Measurements from ENCODE around the gene DLX3.

DLX3 gene

DNA sequence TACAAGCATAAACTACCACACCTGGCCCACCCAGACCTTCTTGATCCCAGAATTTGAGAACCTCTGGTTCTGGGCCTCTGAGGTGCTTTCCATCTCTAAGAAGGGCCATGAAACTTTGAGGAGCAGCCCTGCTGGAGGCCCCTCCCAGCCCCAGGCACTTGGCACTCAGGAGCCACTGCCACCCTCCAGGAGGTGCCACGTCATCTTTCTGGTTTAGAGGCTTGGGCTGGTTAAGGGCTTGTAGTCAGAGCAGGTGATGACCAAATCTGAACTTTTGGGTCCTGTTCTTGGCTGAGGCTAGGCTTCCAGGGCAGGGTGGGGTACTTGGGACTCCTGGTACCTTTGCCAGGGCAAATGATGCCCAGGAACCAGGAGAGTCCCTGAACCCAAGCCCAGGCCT is 39.9 kb downstream of the DLX3 start:
- no peak overlapping the region for H3K27ac ChIP-seq
- H3K27me3 ChIP-seq (replicated peaks) = peaks cover 11% of the 10 kb centered on the region
- no peak for DNase-seq
- H3K36me3 ChIP-seq (replicated peaks) = no peaks in the 10 kb centered on the region
- H3K4me3 ChIP-seq (ENCODE audit: low read depth, low read length) = no peak overlapping the region
- TF ChIP-seq, protein P1, sequence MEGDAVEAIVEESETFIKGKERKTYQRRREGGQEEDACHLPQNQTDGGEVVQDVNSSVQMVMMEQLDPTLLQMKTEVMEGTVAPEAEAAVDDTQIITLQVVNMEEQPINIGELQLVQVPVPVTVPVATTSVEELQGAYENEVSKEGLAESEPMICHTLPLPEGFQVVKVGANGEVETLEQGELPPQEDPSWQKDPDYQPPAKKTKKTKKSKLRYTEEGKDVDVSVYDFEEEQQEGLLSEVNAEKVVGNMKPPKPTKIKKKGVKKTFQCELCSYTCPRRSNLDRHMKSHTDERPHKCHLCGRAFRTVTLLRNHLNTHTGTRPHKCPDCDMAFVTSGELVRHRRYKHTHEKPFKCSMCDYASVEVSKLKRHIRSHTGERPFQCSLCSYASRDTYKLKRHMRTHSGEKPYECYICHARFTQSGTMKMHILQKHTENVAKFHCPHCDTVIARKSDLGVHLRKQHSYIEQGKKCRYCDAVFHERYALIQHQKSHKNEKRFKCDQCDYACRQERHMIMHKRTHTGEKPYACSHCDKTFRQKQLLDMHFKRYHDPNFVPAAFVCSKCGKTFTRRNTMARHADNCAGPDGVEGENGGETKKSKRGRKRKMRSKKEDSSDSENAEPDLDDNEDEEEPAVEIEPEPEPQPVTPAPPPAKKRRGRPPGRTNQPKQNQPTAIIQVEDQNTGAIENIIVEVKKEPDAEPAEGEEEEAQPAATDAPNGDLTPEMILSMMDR (IDR thresholded peaks at IDR 0.05; ENCODE audit: low read depth, low read length, missing control alignments) = no peak
- in situ Hi-C loops (cut with HindIII; ENCODE audit: low pct_ligation_motif_present, low sequenced_read_pairs) = no loop called here

DNA sequence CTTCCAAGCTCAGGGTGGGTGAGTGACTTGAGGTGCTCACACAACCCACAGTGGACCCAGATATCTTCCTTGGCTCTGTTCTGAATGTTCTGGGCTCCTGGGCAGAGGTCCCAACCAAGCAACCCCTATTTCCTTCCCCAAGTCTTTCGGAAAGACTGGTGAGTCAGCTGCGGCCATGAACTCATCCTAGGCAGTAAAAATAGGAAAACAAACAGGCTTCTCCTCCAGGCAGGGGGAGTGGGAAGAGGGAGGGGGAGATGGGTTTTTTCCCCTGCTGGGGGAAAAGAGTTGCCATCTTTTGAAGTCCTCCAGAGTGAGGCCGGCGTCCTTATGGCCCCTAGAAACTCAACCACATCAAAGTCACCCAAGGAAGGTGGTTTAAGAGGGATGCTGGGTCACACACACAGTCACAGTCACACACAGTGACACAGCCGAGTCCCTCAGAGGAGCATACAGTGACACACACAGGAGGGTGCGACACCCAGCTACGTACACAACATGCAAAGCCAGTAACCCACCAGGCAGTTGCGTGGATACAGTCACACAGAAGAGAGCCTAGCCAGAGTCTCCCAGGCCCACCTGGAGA is 42.0 kb downstream of the DLX3 start:
- H3K36me3 ChIP-seq (replicated peaks) = no peaks in the 10 kb centered on the region
- in situ Hi-C loops (cut with HindIII; ENCODE audit: low pct_ligation_motif_present, low sequenced_read_pairs) = no loop called here
- no peak for DNase-seq
- H3K4me3 ChIP-seq (ENCODE audit: low read depth, low read length) = no peak overlapping the region
- TF ChIP-seq, protein P1 (IDR thresholded peaks at IDR 0.05; ENCODE audit: low read depth, low read length, missing control alignments) = no peak
- no peak overlapping the region for H3K27ac ChIP-seq
- H3K27me3 ChIP-seq (replicated peaks) = peaks cover 17% of the 10 kb centered on the region

DNA sequence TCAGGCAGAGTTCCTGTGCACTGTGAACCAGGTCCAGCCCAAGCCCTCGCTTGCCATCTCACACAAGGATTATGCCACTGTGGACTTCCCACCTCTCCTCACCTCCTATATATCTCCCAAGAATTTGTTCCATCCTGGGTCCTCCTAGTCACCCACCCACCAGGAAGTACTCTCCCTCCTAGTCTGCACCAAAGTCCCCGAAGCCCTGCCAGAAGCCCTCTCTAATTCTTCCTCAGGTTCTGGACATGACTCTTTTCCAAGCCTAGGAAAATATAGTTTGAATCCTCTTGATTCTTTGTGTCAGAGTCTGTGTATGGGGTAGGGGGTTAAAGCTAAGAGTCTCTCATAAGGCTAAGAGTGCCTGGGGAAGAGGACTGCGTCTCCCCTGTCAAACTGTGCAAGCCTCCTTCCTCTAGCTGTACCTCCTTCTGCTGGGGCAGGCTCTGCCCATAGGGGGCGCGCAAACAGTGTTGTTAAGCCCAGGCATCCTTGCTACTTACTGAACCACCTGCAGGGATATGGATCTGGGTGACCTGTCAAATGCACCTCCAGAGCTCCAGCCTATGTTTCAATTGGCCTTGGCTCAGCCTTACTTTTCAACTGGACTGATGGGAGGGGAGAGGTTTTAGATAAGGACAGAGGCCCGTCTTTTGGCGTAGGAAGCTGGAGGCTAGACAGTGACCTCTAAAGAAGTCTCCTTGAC is 42.7 kb downstream of the DLX3 start:
- no peak overlapping the region for H3K4me3 ChIP-seq (ENCODE audit: low read depth, low read length)
- in situ Hi-C loops (cut with HindIII; ENCODE audit: low pct_ligation_motif_present, low sequenced_read_pairs) = no loop called here
- H3K27me3 ChIP-seq (replicated peaks) = peaks cover 17% of the 10 kb centered on the region
- TF ChIP-seq, protein P1 (IDR thresholded peaks at IDR 0.05; ENCODE audit: low read depth, low read length, missing control alignments) = peak; percentile 97
- DNase-seq = peak; percentile 58
- no peaks in the 10 kb centered on the region for H3K36me3 ChIP-seq (replicated peaks)
- no peak overlapping the region for H3K27ac ChIP-seq

DNA sequence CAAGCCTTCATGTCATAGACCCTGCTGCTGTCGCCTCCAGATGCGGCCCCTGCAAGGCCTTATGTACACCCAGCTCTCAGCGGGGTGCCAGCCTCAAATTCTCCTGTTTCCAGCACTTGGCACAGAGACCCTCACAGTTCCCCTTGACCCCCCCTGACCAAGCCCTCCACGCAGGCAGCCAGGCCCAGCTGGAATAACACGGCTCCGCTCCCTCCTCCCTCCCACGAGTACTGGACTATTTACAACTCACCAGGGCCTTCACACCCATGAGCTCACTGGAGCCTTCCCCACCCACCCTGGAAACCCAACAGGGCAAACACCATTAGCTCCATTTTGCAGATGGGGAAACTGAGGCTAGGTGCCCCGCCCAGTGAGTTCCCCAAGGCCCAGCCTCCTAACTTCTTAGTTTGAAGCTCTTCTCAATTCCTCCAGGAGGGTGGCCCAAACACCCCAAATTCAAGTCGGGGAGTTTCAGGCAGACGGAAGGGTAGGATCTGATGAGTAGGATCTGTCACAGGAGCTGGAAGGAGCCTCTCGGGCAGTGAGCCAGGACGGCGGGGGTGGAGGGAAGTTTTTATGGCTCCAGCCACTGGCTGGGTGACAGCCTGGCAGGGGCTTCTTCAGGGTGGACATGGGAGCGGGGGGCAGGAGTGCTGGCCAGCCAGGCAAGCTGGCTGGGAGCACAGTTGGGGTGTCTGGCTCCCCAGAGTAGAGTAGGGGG is 43.5 kb downstream of the DLX3 start:
- Histone ChIP-seq H3K27me3 (replicated peaks) (peaks cover 17% of the 10 kb centered on the region), H3K27ac (no peak overlapping the region), H3K36me3 (replicated peaks) (no peaks in the 10 kb centered on the region), H3K4me3 (ENCODE audit: low read depth, low read length) (no peak overlapping the region)
- no peak for DNase-seq
- TF ChIP-seq, protein P1 (IDR thresholded peaks at IDR 0.05; ENCODE audit: low read depth, low read length, missing control alignments) = no peak
- in situ Hi-C loops (cut with HindIII; ENCODE audit: low pct_ligation_motif_present, low sequenced_read_pairs) = no loop called here

DNA sequence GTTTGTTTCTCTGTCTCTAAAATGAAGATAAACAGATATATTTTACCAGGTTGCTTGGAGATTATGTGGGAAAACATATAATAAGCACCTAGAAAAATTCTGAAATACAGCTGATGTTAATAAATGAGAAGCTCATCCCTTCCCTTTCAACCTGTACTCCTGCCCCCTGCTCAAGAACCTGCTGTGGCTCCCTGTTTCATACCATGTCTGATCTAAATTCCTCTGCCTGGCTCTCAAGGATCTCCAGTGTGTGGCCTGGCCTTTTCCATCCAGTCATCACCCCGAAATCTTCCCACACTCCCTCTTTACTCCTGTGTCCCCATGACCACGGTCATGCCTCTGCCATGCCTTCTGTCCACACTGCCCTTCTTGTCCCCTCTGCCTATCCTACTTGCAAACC is 45.4 kb downstream of the DLX3 start:
- Histone ChIP-seq H3K27ac (no peak overlapping the region), H3K4me3 (ENCODE audit: low read depth, low read length) (no peak overlapping the region), H3K36me3 (replicated peaks) (no peaks in the 10 kb centered on the region), H3K27me3 (replicated peaks) (peaks cover 20% of the 10 kb centered on the region)
- in situ Hi-C loops (cut with HindIII; ENCODE audit: low pct_ligation_motif_present, low sequenced_read_pairs) = no loop called here
- TF ChIP-seq, protein P1 (IDR thresholded peaks at IDR 0.05; ENCODE audit: low read depth, low read length, missing control alignments) = no peak
- DNase-seq = no peak
